Measurements from ENCODE around the gene DNAH10.

Gene DNAH10

DNA sequence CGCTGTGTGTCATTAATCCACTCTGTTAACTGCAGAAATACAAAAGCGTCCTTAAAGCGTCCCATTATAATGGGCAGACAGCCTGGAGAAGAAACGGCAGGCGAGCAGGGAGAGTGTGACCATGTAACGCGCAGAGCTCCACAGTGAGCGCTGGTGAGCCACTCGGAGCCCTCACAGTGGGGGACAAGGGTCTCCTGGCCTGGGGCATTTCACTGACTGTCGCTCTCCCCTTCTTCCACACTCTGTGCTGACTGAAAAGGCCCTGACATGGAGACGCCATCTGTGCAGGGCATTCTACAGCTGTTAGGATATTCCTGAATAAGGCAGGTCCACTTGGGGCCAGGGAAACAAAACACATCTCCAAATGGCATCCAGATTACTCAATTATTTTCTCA, 186.3 kb downstream of the DNAH10 start:
- no peaks in the 10 kb centered on the region for H3K9me3 ChIP-seq (ENCODE audit: control insufficient read depth, insufficient read depth, low read depth, low read length)
- H3K36me3 ChIP-seq (ENCODE audit: control insufficient read depth, insufficient read depth, low read length), result no peaks in the 10 kb centered on the region
- no peak overlapping the region for H3K27ac ChIP-seq (ENCODE audit: low read depth, low read length)
- H3K4me3 ChIP-seq (ENCODE audit: low read depth, low read length), result no peak overlapping the region
- H3K9ac ChIP-seq (ENCODE audit: low read length), result no peak overlapping the region
- H3K4me1 ChIP-seq (ENCODE audit: control insufficient read depth, insufficient read depth, low read length), result no peaks in the 10 kb centered on the region
- H3K27me3 ChIP-seq (ENCODE audit: control insufficient read depth, insufficient read depth, low read length), result peaks cover 35% of the 10 kb centered on the region

DNA sequence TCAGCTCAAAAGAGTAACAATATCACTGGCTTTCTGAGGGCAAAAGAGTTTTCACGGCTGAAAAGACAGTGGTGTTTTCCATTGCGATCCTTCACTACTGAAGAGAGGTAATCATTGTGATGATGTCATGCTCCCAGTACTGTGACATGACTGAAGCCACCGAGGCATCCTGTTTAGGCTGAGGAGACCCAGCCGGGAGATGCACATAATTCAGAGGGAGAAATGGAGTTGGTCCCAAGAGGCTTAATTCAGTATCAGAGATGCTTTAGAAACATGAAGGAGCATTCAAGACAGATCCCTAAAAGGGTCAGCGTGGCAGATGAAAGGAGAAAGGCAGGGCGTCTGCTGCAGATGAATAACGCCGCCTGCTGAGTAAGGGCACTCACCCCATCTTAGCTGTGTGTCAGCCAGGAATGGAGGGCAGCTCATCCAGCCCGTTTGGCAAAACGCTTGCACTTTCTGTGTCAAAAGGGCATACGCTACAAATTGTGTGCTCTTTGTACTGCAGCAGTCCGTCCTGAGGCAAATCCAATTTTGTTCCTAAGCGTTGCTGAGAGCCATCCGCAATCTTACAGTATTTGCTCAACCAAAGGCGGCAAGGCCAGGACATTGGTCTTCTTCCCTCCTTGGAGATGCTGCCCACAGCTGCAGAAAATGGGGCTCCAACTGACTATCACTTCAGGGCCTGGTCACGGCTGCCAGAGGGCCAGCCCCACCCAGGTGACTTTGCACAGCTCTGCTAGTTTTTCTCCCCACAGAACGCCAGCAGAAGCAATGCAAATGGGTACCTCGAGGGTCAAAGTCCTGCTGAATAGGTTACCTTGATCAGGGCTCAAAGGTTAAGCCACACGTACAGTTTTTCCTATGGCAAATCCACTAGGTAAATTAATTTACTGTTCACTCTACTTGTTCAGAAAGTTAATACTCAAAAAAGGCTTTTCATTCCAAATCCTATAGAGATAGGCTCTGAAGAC, 187.0 kb downstream of the DNAH10 start:
- Histone ChIP-seq H3K9me3 (ENCODE audit: control insufficient read depth, insufficient read depth, low read depth, low read length) (no peaks in the 10 kb centered on the region), H3K36me3 (ENCODE audit: control insufficient read depth, insufficient read depth, low read length) (no peaks in the 10 kb centered on the region), H3K27ac (ENCODE audit: low read depth, low read length) (no peak overlapping the region), H3K4me3 (ENCODE audit: low read depth, low read length) (no peak overlapping the region), H3K4me1 (ENCODE audit: control insufficient read depth, insufficient read depth, low read length) (no peaks in the 10 kb centered on the region), H3K27me3 (ENCODE audit: control insufficient read depth, insufficient read depth, low read length) (peaks cover 36% of the 10 kb centered on the region), H3K9ac (ENCODE audit: low read length) (no peak overlapping the region)

GRCh38 chr12:123949770-123950165, 187.7 kb downstream of the DNAH10 start:
- Histone ChIP-seq H3K27me3 (ENCODE audit: control insufficient read depth, insufficient read depth, low read length) (peaks cover 34% of the 10 kb centered on the region), H3K4me1 (ENCODE audit: control insufficient read depth, insufficient read depth, low read length) (no peaks in the 10 kb centered on the region), H3K9me3 (ENCODE audit: control insufficient read depth, insufficient read depth, low read depth, low read length) (no peaks in the 10 kb centered on the region), H3K4me3 (ENCODE audit: low read depth, low read length) (no peak overlapping the region), H3K27ac (ENCODE audit: low read depth, low read length) (no peak overlapping the region), H3K9ac (ENCODE audit: low read length) (no peak overlapping the region), H3K36me3 (ENCODE audit: control insufficient read depth, insufficient read depth, low read length) (no peaks in the 10 kb centered on the region)

GRCh38 chr12:123950476-123951349, 188.6 kb downstream of the DNAH10 start:
- Histone ChIP-seq H3K27ac (ENCODE audit: low read depth, low read length) (no peak overlapping the region), H3K9ac (ENCODE audit: low read length) (no peak overlapping the region), H3K4me3 (ENCODE audit: low read depth, low read length) (no peak overlapping the region), H3K36me3 (ENCODE audit: control insufficient read depth, insufficient read depth, low read length) (no peaks in the 10 kb centered on the region), H3K4me1 (ENCODE audit: control insufficient read depth, insufficient read depth, low read length) (no peaks in the 10 kb centered on the region), H3K27me3 (ENCODE audit: control insufficient read depth, insufficient read depth, low read length) (peaks cover 35% of the 10 kb centered on the region), H3K9me3 (ENCODE audit: control insufficient read depth, insufficient read depth, low read depth, low read length) (no peaks in the 10 kb centered on the region)

- Histone ChIP-seq H3K27ac (ENCODE audit: low read depth, low read length) (no peak overlapping the region), H3K4me3 (ENCODE audit: low read depth, low read length) (no peak overlapping the region), H3K9ac (ENCODE audit: low read length) (no peak overlapping the region), H3K36me3 (ENCODE audit: control insufficient read depth, insufficient read depth, low read length) (no peaks in the 10 kb centered on the region), H3K9me3 (ENCODE audit: control insufficient read depth, insufficient read depth, low read depth, low read length) (no peaks in the 10 kb centered on the region), H3K27me3 (ENCODE audit: control insufficient read depth, insufficient read depth, low read length) (peaks cover 41% of the 10 kb centered on the region), H3K4me1 (ENCODE audit: control insufficient read depth, insufficient read depth, low read length) (no peaks in the 10 kb centered on the region)
Measured at GRCh38 chr12:123951467-123951866, 189.4 kb downstream of the DNAH10 start.

DNA sequence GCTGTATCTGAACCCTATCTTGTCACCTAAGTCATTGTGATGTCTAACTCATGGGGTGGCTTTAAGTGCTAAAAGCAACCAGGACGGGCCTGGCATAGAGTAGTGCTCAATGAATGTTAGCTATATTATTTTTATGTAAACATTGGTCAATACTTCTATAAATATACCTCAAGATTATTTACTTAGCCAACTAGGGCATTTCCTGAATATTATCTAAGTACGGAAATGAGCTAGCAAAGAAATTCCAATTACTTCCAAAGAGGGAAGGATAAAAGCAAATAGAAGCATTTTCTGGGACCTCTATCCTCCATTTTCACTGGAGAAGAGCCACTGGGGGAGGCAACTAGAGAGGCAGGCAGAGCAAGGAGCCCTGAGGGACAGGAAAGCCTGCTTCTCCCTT, 189.9 kb downstream of the DNAH10 start:
- no peaks in the 10 kb centered on the region for H3K4me1 ChIP-seq (ENCODE audit: control insufficient read depth, insufficient read depth, low read length)
- H3K27ac ChIP-seq (ENCODE audit: low read depth, low read length), result no peak overlapping the region
- no peak overlapping the region for H3K9ac ChIP-seq (ENCODE audit: low read length)
- no peak overlapping the region for H3K4me3 ChIP-seq (ENCODE audit: low read depth, low read length)
- H3K27me3 ChIP-seq (ENCODE audit: control insufficient read depth, insufficient read depth, low read length), result peaks cover 45% of the 10 kb centered on the region
- no peaks in the 10 kb centered on the region for H3K9me3 ChIP-seq (ENCODE audit: control insufficient read depth, insufficient read depth, low read depth, low read length)
- H3K36me3 ChIP-seq (ENCODE audit: control insufficient read depth, insufficient read depth, low read length), result no peaks in the 10 kb centered on the region

- H3K27ac ChIP-seq (ENCODE audit: low read depth, low read length), result no peak overlapping the region
- H3K4me3 ChIP-seq (ENCODE audit: low read depth, low read length), result no peak overlapping the region
- H3K4me1 ChIP-seq (ENCODE audit: control insufficient read depth, insufficient read depth, low read length), result no peaks in the 10 kb centered on the region
- no peaks in the 10 kb centered on the region for H3K36me3 ChIP-seq (ENCODE audit: control insufficient read depth, insufficient read depth, low read length)
- H3K27me3 ChIP-seq (ENCODE audit: control insufficient read depth, insufficient read depth, low read length), result peaks cover 65% of the 10 kb centered on the region
- H3K9me3 ChIP-seq (ENCODE audit: control insufficient read depth, insufficient read depth, low read depth, low read length), result no peaks in the 10 kb centered on the region
- H3K9ac ChIP-seq (ENCODE audit: low read length), result no peak overlapping the region
Measured at GRCh38 chr12:123954647-123955350, 192.7 kb downstream of the DNAH10 start.

DNA sequence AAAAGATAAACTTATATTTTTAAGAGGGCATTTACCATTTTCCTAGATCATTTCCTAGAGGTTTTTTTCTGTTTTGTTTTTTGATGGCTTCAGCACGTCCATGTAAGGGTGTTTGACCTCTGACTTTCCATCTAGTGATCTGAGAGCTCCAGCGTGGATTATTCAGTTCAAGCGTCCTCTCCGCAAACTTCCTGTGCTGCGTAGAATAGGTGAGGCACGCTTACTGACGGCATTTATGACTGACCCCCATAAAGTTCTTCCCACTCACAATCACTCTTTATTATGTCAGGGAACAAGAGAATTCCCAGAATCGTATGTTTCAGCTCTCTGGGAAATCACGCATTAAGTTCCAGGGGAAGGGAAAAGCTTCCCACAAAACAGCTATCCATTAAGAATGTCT, 194.1 kb downstream of the DNAH10 start:
- Histone ChIP-seq H3K9ac (ENCODE audit: low read length) (no peak overlapping the region), H3K9me3 (ENCODE audit: control insufficient read depth, insufficient read depth, low read depth, low read length) (no peaks in the 10 kb centered on the region), H3K4me1 (ENCODE audit: control insufficient read depth, insufficient read depth, low read length) (no peaks in the 10 kb centered on the region), H3K27ac (ENCODE audit: low read depth, low read length) (no peak overlapping the region), H3K27me3 (ENCODE audit: control insufficient read depth, insufficient read depth, low read length) (peaks cover 74% of the 10 kb centered on the region), H3K4me3 (ENCODE audit: low read depth, low read length) (no peak overlapping the region), H3K36me3 (ENCODE audit: control insufficient read depth, insufficient read depth, low read length) (no peaks in the 10 kb centered on the region)

GRCh38 chr12:123957196-123957595, 195.1 kb downstream of the DNAH10 start:
- no peak overlapping the region for H3K9ac ChIP-seq (ENCODE audit: low read length)
- no peak overlapping the region for H3K27ac ChIP-seq (ENCODE audit: low read depth, low read length)
- no peaks in the 10 kb centered on the region for H3K36me3 ChIP-seq (ENCODE audit: control insufficient read depth, insufficient read depth, low read length)
- no peaks in the 10 kb centered on the region for H3K4me1 ChIP-seq (ENCODE audit: control insufficient read depth, insufficient read depth, low read length)
- H3K4me3 ChIP-seq (ENCODE audit: low read depth, low read length), result no peak overlapping the region
- H3K27me3 ChIP-seq (ENCODE audit: control insufficient read depth, insufficient read depth, low read length), result peaks cover 75% of the 10 kb centered on the region
- no peaks in the 10 kb centered on the region for H3K9me3 ChIP-seq (ENCODE audit: control insufficient read depth, insufficient read depth, low read depth, low read length)

- peaks cover 81% of the 10 kb centered on the region for H3K27me3 ChIP-seq (ENCODE audit: control insufficient read depth, insufficient read depth, low read length)
- H3K9me3 ChIP-seq (ENCODE audit: control insufficient read depth, insufficient read depth, low read depth, low read length), result no peaks in the 10 kb centered on the region
- no peaks in the 10 kb centered on the region for H3K4me1 ChIP-seq (ENCODE audit: control insufficient read depth, insufficient read depth, low read length)
- H3K36me3 ChIP-seq (ENCODE audit: control insufficient read depth, insufficient read depth, low read length), result no peaks in the 10 kb centered on the region
- H3K9ac ChIP-seq (ENCODE audit: low read length), result no peak overlapping the region
- H3K27ac ChIP-seq (ENCODE audit: low read depth, low read length), result no peak overlapping the region
- no peak overlapping the region for H3K4me3 ChIP-seq (ENCODE audit: low read depth, low read length)
Measured at GRCh38 chr12:123958462-123958861, 196.4 kb downstream of the DNAH10 start.
